NCI-H2227 (cell line): ENCODE results near the gene FAM234A.
"Not testable (repeated sequence)": the region's sequence is repeated elsewhere in the genome, so short reads cannot be mapped to it uniquely, and the experiment has no call there.

Experiments
- DNase-seq: peaks from one replicate; lab custom pipeline; 2025; ENCODE audit not compliant: unreplicated experiment; lab: John Stamatoyannopoulos, UW

FAM234A gene

DNA sequence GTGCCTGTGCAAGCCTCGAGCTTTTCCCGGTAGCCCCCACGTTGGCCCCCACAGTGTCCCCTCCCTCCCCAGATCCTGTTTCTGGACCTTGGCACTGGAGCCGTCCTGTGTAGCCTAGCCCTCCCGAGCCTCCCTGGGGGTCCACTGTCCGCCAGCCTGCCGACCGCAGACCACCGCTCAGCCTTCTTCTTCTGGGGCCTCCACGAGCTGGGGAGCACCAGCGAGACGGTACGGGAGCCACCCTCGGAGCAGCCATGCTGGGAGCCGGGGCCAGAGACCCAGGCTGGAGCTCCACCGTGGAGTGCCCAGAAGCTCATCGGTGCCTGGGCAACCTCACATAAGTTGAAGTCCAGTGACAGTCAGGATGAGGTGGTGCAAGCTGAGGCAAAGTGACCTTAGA is 29.3 kb downstream of the FAM234A start:
- no peak for DNase-seq

DNA sequence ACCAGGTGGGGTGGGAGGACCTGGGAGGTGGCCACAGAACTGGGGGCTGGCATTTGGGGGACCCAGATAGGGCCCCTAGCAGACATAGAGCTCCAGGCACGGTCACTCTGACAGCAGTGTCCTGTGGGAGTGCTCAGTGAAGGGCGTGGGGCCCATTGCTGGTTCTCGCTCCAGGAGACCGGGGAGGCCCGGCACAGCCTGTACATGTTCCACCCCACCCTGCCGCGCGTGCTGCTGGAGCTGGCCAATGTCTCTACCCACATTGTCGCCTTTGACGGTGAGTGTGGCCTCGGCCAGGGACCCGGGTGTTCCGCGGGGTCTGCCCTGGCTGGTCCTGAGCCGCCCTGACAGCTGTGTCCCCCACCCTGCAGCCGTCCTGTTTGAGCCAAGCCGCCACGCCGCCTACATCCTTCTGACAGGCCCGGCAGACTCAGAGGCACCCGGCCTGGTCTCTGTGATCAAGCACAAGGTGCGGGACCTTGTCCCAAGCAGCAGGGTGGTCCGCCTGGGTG is 29.9 kb downstream of the FAM234A start:
- DNase-seq: no peak

DNA sequence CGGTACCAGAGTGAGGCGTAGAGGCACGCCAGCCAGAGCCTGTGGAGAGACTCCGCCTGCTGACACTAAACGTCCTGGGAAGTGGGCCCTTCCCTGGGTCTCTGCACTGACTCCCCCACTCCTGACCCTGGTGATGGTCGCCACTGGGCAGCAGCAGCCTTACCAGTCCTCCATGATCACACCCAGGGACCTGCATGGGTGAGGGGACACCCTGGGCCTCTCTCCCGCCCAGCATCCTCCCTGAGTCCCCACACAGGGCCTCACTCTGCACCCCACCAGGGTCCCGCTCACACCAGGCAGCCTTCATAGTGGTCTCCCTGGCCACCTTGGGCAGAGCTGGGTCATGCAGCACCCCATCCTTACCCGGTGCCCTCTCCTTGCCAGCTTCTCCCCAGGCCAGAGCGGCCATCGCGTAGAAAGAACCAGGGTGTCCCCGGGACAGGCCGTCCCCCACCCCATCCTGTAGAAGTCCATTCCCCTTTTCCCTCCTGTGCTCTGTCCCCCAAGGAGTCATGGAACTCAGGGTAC is 30.4 kb downstream of the FAM234A start:
- no peak for DNase-seq

DNA sequence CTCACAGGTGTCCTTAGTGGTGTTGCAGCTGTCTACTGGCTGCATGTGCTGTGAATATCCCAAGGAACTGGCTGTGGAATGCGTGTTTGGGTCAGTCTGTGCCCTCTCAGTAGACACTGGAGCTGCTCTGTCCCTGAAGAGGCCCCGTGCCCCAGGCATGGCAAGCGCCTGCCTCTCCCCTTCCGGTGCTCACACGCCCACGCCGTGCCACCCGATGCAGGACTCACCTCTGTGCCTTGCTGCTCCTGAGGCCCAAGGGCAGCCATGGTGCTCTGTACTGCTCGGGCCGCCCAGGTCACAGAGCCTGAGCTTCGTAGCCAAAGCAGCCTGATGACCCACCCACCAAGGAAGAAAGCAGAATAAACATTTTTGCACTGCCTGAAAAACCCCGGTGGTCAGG is 31.1 kb downstream of the FAM234A start:
- no peak for DNase-seq

DNA sequence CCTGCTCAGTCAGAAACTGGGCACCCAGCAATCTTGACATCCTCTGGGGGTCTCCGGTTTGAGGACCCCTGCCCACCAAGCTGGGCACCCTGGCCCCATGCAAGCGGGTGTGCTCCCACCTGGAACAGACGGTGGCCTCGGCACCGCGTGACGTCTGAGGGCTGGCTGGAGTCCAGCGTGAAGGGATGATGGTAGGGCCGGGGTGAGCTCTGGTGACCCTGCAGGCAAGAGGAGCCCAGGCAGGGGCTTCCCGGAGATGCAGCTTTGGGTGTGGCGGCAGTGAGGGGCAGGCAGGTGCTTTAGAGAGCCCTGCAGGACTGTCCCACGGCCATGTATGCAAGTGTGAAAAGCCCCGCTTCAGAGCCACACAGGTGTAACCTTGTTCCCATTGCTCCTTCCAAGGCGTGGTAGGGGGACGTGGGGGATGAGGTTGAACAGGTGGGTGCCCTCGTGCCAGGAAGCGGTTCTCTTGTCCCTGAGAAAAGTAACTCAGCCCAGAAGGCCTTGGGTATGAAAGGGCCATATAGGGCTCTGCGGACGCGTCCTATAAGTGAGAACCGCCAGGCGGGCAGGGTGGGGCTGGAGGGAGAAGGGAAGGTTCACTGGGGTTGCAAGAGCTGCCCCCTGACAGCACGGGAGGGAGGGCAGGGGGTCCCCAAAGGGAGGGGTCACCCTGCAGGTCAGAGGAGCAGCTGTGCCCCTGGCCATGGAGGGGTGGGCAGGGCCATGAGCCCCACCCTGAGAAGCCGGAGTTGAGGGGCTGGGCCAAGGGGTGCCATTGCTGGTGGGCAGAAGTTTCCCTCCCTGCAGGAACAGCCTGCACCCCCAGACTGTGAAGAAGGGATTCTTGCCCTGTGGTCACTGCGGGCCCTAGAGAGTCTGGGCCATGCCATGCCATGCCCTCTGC is 31.9 kb downstream of the FAM234A start:
- DNase-seq: no peak

DNA sequence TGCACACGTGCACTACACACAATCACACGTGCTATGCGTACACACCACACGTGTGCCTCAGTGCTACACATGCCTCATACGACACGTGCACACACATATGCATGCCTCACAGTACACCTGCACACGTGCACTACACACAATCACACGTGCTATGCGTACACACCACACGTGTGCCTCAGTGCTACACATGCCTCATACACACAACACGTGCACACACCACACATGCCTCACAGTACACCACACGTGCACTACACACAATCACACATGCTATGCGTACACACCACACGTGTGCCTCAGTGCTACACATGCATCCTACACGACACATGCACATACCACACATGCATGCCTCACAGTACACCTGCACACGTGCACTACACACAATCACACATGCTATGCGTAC is 32.9 kb downstream of the FAM234A start:
- not testable (repeated sequence) for DNase-seq

DNA sequence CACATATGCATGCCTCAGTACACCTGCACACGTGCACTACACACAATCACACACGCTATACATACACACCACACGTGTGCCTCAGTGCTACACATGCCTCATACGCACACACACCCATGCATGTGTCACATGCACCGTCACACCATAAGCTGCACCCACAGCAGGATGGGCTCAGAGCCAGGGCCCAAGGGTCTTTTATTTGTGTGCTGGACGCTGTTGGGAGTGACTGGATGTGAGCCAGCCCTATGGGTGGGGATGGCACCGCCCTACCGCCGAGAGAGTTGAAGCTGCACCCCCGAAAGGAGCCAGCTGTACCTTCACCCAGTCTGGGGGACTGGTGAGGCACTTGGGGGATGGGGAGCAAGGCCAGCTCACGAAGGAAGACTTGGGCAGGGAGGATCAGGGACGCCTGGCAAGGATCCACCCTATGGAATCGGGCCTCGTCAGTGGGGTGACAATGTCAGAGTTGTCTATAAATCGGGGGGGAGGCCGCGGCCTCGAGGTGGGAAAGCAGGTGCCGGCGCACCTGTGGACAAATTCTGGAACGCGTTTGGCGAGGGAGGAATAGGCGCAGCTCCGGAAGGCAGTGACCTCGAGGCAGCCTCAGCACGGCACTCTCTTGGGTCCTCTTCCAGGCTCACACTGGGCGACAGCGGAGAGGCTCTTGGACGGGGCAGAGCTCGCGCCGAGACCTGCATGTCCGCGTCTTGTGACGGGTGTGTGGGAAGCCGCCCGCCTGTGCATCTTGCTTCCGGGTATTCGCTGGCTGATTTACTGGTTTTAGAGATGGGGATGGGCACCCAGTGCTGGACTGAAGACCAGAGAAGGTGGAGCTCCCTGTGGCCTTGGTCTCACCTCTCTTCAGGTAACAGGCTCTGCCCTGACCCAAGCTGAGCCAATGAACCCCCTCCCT is 33.8 kb downstream of the FAM234A start:
- DNase-seq: no peak

DNA sequence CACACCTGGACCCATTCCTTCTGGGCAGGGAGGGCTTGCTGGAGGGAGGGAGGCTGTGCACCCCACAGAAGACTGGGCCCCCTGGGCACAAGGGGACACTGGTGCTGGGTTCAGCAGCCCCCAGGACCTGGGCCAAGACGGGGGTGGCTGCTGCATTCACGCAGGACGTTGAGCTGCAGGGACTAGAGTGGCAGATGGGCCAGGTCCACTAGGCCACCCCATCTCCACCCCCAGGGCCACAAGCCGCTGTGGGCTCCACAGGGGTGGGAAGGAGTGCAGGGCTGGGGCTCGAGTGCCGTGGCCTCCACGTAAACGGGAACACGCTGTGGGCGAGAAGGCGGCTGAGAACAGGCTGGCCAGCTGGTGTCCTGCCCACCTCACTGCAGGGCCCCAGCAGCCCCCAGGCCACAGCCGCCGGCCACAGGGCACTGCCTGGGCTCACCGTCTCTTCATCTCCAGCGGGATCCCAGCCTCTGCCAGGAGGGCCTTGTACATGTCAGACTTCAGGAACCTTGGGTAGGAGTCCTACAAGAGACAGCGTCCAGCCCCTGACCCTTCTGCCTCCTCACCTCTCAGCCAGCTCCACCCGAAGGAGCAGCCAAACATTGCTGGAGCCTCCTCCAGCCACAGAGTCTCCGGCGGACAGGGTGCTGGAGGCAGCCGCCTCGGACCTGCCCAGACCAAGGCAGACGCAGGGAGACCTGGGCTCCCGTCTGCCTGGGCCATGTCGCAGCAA is 34.6 kb downstream of the FAM234A start:
- DNase-seq: no peak

DNA sequence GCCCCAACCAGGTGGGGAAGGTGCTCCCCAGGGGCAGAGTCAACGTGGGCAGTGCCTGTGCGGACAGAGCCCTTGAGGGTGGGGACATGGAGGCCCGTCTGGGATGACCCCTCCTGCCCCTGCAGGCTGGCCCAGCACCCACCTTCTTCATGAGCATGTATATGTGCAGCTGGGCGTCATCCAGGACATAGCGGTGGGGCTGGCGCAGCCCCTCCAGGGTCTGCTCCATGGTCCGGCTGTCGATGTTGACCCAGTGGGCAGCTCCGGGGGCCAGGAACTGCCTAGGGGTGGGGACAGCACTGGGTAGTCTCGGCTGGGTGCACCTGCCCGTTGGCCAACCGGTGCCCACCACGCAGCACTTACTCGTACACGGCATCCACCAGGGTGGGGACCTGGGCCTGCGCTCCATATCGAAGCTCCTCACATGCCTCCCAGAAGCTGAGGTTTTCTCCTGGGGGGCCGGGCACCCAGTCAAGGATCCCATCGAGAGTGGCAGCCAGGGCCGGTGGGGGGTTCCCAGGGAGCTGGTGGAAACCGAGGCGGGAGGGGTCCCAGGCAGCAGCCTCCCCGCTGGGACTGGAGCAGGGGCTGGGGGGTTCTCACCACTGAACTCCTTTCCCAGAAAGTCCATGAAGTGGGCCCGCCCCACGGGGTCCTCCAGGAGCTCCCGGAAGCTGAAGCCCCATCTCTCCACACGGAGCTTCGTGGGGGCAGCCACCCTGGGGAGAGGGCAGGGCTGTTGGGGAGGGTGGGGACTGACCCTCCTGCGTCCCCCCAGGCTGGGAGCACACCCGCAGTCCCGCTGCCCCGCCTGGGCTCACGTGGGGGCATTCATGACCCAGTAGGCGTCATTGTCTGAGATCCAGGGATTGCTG is 36.0 kb downstream of the FAM234A start:
- DNase-seq: no peak

DNA sequence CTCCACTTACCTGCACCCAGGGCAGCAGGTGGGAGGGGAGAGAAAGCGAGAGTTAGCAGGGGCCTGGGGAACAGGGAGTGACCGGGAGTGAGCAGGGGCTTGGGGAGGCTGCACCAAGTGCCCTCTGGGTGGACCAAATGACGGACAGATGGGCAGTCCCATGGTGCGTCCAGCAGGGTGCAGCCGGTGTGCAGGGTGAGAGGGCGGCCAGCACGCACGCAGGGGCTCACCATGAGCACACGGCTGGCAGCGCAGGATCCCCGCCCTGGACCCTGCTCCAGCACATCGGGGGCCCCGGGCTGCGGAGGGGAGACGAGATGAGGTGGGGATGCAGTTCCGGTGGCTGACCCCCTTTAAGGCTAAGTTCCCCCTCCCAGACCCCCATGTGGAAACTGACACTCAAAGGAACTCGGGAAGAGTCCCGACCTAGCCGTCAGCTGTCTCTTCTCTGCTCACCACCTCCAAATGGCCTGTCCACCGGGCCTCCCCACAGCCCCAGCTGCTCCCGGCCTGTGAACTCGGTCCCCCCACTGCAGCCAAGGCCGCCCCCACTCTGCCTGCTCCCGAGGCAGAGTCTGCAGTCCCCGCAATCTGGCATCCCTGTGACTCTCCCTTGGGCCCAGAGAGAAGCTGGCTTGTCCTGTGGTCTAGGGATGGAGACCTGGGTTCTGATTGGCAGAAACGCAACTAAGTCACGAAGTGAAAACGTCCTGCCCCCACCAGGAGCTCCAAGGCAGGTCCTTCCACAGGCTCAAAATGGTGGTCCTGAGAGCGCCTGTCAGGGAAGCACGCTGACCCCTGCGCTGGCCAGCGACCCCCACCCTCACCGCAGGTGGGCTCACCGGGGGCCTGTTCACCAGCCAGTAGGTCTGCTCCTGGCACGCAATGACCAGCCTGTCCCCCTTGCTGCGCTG is 38.3 kb downstream of the FAM234A start:
- no peak for DNase-seq

DNA sequence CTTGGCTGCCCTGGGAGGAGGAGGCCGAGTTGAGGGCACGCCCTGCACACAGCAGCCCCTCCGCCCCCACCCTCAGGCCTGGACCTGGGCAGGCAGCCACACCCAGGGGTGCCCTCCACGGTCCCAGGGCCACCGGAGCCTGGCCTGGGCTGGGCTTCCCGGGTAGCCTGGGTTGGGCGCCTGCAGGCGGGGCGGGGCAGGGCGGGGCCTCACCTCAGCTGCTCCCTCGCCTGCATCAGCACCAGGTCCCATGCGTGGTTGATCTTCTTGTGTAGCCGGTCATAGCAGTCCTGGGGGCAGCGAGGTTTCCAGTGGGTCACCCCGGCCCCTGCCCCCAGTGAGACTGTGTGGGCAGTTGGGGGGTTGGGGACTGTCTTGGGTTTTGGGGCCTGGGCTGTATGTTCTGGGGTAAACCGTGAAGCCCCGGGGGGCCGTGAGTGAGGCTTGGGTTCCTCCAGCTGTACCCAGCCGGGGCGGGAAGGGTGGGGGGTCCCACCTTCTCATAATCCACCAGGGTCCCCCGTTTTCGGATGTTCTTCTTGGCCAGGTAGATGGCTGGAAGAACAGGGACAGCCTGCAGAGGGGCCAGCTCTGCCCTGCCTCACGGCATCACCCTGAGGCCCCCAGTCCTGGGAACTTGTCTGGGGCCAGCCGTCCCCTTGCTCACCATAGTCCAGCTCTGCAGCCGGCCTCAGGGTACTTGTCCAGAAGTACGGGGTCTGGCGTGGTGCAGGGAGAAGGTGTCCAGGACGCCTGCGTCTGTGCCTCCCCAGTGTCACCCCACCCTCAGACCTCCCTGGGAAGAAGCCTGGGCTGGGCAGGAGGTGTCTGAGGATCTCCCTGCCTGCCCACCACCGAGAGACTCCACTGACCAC is 39.2 kb downstream of the FAM234A start:
- no peak for DNase-seq

DNA sequence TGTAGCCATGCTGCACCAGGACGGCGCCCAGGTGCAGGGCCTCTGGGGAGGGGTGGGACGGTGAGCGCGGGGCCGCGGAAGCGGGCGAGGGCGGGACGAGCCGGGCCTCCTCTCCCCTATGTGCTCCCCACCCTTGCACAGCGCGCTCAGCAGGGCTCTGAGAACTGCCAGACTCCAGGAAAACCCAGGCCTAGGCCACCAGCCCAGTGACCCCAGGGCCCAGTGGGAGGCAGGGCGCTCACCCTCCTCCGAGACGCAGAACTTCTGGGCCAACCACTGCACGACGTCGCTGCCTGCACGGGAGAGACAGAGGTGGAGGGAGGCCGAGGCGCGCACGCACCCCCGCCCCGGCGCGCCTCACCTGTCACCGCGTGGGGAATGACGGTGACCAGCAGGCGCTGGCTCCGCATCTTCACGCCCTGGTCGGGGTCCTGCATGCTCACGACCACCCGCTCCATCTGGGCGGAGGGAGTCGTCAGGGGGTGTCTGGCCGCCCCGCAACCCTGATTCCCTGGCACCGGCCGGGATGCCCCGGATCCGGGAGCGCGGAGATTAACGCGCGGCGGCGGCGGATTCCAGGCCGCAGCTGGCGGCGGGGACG is 40.5 kb downstream of the FAM234A start:
- DNase-seq: peak; percentile 21

DNA sequence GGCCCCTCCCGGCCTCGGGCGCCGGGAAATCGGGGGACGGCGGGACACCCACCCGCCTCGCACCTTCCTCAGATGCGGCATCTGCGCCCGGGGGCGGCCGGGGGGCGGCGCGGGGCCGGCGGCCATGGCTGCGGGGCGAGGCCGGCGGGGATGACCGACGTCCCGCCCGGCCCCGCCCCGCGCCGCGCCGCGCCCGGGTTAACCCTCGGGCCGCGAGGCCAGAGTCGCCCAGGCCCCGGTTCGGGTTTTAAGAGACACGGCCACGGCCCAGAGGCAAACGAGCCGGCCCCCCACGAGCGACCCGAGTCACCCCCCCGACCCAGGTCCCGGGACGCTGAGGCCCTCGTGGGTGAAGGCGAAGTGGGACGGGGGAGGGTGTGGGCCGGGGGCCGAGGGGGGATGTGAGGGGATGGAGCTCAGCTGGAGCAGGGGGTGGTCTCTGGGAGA is 41.2 kb downstream of the FAM234A start, which contains the start of gene RGS11:
Gene RGS11 (minus strand): TSS at position 159 of the 447 bp plus-strand sequence. CDS start 33 bp downstream, at position 126.
- DNase-seq: no peak

DNA sequence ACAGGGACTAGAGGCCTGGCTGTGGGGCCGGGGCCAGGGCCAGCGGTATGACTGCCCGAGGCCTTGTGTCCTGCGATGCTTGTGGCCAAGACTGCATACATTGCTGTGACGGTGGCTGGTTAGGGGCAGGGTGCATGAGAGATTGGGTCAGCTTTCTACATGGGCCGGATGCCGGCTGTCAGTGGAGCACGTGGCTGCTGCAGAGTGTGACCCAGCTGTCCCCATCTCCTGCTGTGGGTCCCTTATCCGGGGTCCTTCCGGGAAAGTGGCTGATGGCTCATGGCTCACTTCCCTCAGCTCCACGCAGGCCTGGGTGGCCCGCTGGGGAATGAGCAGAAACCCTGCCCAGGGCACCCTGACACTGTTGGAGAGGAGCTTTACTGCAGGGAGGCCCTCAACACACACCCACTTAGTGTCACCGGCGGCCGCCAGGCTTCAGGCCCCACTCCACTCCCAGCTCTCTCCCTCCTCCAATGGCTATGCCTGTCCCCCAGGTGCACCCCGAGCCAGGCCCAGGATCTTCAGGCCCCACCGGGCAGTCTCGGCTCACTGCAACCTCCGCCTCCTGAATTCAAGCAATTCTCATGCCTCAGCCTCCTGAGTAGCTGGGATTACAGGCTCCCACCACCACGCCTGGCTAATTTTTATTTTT is 41.9 kb downstream of the FAM234A start:
- no peak for DNase-seq

DNA sequence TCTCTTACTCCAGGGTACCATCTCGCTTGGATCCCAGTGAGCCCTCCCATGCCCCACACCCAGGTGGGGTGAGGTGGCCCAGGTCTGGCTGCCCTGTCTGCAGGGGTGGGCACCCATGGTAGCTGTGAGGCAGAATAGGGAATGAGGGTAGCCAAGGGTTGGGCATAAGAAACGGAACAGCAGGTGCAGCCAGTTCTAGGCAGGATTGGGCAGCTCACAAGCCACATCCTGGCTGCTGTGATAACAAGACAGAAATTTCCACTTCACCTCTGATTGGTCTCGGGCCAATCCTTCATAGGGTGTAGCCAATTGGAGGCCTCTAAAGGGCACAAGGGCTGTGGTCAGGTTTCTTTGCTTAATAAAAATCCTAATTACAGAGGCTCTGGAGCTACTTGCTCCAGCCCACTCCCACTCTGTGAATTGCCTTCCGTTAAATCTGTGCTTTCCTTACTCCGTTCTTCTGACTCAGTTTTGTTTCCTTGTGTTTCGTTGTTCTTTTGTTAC is 44.3 kb downstream of the FAM234A start:
- peak; percentile 31 for DNase-seq

DNA sequence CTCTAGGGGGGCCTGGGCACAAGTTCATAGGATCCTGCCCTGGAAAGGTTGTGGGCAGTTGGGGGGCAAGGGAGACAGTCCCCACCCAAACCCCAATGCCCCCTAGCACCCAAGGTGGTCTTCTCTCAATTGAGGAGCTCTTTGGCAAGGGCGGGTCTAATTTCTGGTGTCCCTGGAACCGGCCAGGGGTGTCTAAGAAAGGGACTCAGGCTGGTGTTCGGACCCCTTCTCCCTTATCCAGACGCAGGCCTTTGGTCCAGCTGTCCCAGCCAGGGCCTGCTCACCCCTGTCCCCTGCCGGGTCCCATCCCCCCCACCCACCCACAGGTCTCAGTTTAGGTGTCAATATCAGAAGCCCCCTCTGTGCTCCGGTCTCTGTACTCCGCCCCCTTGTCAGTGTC is 44.9 kb downstream of the FAM234A start:
- no peak for DNase-seq
